K562 (cell line): Measurements from ENCODE around the gene IFNA17. TPM values are rescaled to one million over a fixed set of nuclear protein-coding genes. Genes with fewer than 3 reads are reported as not detected.

Experiments used
- ATAC-seq: fragments of 200-7000 bp; cut with Tn5 transposase; 3 replicates; pipeline ENCODE4 v1.9.1; 2020; ENCODE audit warnings: moderate library complexity
- BruUV-seq: library from RNA; stranded (reverse); fragments of 400-500 nt; replicated peaks from 2 replicates; lab custom pipeline; 2021; lab: Mats Ljungman, UMichigan
- CTCF ChIA-PET: fragments of 300-600 bp; formaldehyde crosslinking; extraction: SDS; loops from one replicate; lab custom pipeline; 2021; ENCODE audit warnings: low intra/inter-chr PET ratio; lab: Yijun Ruan, JAX
- POLR2A ChIA-PET: fragments of 300-600, 350-650 bp; sonication (Branson Sonifier 250); formaldehyde crosslinking; extraction: SDS; loops from one replicate; lab custom pipeline; 2021; ENCODE audit warnings: antibody characterized with exemption, inconsistent platforms; lab: Yijun Ruan, JAX
- DNase-seq, 4 experiments: peaks; one replicate each; pipeline versions ENCODE4 v3.0.0 to v3.0.0-alpha.2; 2011 to 2018; ENCODE audit warnings: low spot score in 3 of 4, mixed read lengths in 3 of 4; ENCODE audit errors: extremely low read depth in 1 of 4
- FAIRE-seq: peaks from 2 replicates; lab custom pipeline; 2011; peaks lifted over from hg19 to GRCh38; lab: Jason Lieb, UNC
- H2AFZ ChIP-seq: 2 replicates; pipeline ENCODE4 v1.6.0; 2011; ENCODE audit warnings: low read depth, low read length, control low read depth, inconsistent platforms
- H3K27ac ChIP-seq: fragments of 200-600 bp; 3 replicates; pipeline ENCODE4 v1.8.0; 2011; ENCODE audit warnings: low read depth, mild to moderate bottlenecking, control low read depth, inconsistent platforms, low read length, moderate library complexity, mixed read lengths; ENCODE audit errors: extremely low read depth
- H3K27me3 ChIP-seq, 2 experiments: fragments of 300-600 bp in 1 of 2; 2 replicates in 1 of 2; 3 replicates in 1 of 2; pipeline versions ENCODE4 v1.6.0 to v1.8.0; 2011; ENCODE audit warnings: inconsistent platforms in 2 of 2, low read length in 2 of 2, mild to moderate bottlenecking in 1 of 2, mixed read lengths in 1 of 2, moderate library complexity in 1 of 2; ENCODE audit not compliant: control insufficient read depth in 2 of 2, insufficient read depth in 2 of 2
- H3K36me3 ChIP-seq: fragments of 300-600 bp; 3 replicates; pipeline ENCODE4 v1.8.0; 2011; ENCODE audit warnings: mild to moderate bottlenecking, low read length, inconsistent platforms; ENCODE audit not compliant: control insufficient read depth, insufficient read depth
- H3K4me1 ChIP-seq, 2 experiments: fragments of 200-600 bp in 1 of 2; replicated peaks in 1 of 2; 2 replicates in 1 of 2; 3 replicates in 1 of 2; pipeline versions ENCODE4 v1.5.1 to v1.8.0; 2011; ENCODE audit warnings: inconsistent platforms in 2 of 2, low read length in 2 of 2, mild to moderate bottlenecking in 1 of 2, mixed read lengths in 1 of 2, moderate library complexity in 1 of 2; ENCODE audit not compliant: control insufficient read depth in 2 of 2, insufficient read depth in 2 of 2
- H3K4me2 ChIP-seq: 2 replicates; pipeline ENCODE4 v1.6.1; 2011; ENCODE audit warnings: low read length, control low read depth, inconsistent platforms, mixed read lengths; ENCODE audit not compliant: insufficient read depth
- H3K4me3 ChIP-seq: fragments of 200-600 bp; sonication (generic), shearing (Covaris generic); 2 replicates; pipeline ENCODE4 v1.5.1; 2016; ENCODE audit warnings: control low read depth, inconsistent platforms
- H3K79me2 ChIP-seq: fragments of 200-600 bp; 3 replicates; pipeline ENCODE4 v1.8.0; 2011; ENCODE audit warnings: low read length, inconsistent platforms; ENCODE audit not compliant: control insufficient read depth, insufficient read depth
- H3K9ac ChIP-seq, 2 experiments: 2 replicates each; pipeline versions ENCODE4 v1.6.0 to v1.6.1; 2011; ENCODE audit warnings: low read depth in 2 of 2, low read length in 2 of 2, control low read depth in 1 of 2, inconsistent platforms in 1 of 2, mild to moderate bottlenecking in 1 of 2, mixed read lengths in 1 of 2; ENCODE audit not compliant: insufficient read depth in 1 of 2
- H3K9me1 ChIP-seq: one replicate; pipeline ENCODE4 v1.6.0; 2011; ENCODE audit warnings: inconsistent platforms, mild to moderate bottlenecking, low read length, moderate library complexity; ENCODE audit not compliant: control insufficient read depth, insufficient read depth
- H3K9me3 ChIP-seq: replicated peaks from 2 replicates; pipeline ENCODE4 v1.5.1; 2011; ENCODE audit warnings: low read depth, low read length, inconsistent platforms; ENCODE audit not compliant: control insufficient read depth, insufficient read depth
- H4K20me1 ChIP-seq: replicated peaks from 2 replicates; pipeline ENCODE4 v1.6.1; 2011; ENCODE audit warnings: low read length, inconsistent platforms, mixed read lengths; ENCODE audit not compliant: control insufficient read depth, insufficient read depth
- ARID1B ChIP-seq: fragments of 450-650 bp; IDR thresholded peaks from 2 replicates; pipeline ENCODE4 v1.6.1; 2016; ENCODE audit warnings: antibody characterized with exemption, mild to moderate bottlenecking, inconsistent platforms
- CBFA2T2 ChIP-seq: fragments of 450-650 bp; conservative IDR thresholded peaks from 2 replicates; pipeline ENCODE4 v1.6.1; 2017; ENCODE audit warnings: mild to moderate bottlenecking
- E2F5 ChIP-seq: sonication (generic); formaldehyde crosslinking; IDR thresholded peaks from 2 replicates; pipeline ENCODE4 v1.8.0; 2022; ENCODE audit warnings: mild to moderate bottlenecking, missing genetic modification reagents
- HBP1 ChIP-seq: fragments of 450-650 bp; formaldehyde crosslinking; IDR thresholded peaks from 2 replicates; pipeline ENCODE4 v1.4.0; 2022; ENCODE audit warnings: missing genetic modification characterization
- HNRNPLL ChIP-seq: fragments of 200-400 bp; formaldehyde crosslinking; IDR thresholded peaks from 2 replicates; pipeline ENCODE4 v1.6.1; 2017; ENCODE audit warnings: low read length, low read depth, mild to moderate bottlenecking; ENCODE audit not compliant: poor library complexity, severe bottlenecking
- KLF16 ChIP-seq: IDR thresholded peaks from 2 replicates; pipeline ENCODE4 v1.6.1; 2016; ENCODE audit warnings: antibody characterized with exemption
- LEF1 ChIP-seq: fragments of 450-650 bp; IDR thresholded peaks from 2 replicates; pipeline ENCODE4 v1.6.1; 2016; ENCODE audit warnings: mild to moderate bottlenecking
- NR4A1 ChIP-seq, 2 experiments: fragments of 250-450 bp in 1 of 2; fragments of 450-650 bp in 1 of 2; sonication (Bioruptor Pico) in 1 of 2; IDR thresholded peaks; 2 replicates each; pipeline versions ENCODE4 v1.4.0 to v1.6.1; 2016 to 2020; ENCODE audit warnings: mild to moderate bottlenecking in 2 of 2, missing compliant biosample characterization in 1 of 2, missing genetic modification characterization in 1 of 2, moderate library complexity in 1 of 2
- RBM14 ChIP-seq: fragments of 200-400 bp; formaldehyde crosslinking; IDR thresholded peaks from 2 replicates; pipeline ENCODE4 v1.6.1; 2018; ENCODE audit warnings: low read depth, mild to moderate bottlenecking, low read length, moderate library complexity, borderline replicate concordance; ENCODE audit not compliant: insufficient read depth
- RBM17 ChIP-seq: fragments of 200-400 bp; formaldehyde crosslinking; IDR thresholded peaks from 2 replicates; pipeline ENCODE4 v1.6.1; 2017; ENCODE audit warnings: low read depth, mild to moderate bottlenecking, low read length, borderline replicate concordance
- RERE ChIP-seq: sonication (generic); formaldehyde crosslinking; IDR thresholded peaks from 2 replicates; pipeline ENCODE4 v1.8.0; 2023; ENCODE audit warnings: missing genetic modification reagents, mild to moderate bottlenecking, borderline replicate concordance
- THRB ChIP-seq: fragments of 450-650 bp; formaldehyde crosslinking; conservative IDR thresholded peaks from 2 replicates; pipeline ENCODE4 v1.4.0; 2022; ENCODE audit warnings: mild to moderate bottlenecking, missing genetic modification characterization
- ZNF224 ChIP-seq: sonication (generic); formaldehyde crosslinking; IDR thresholded peaks from 2 replicates; pipeline ENCODE4 v1.8.0; 2022; ENCODE audit warnings: mild to moderate bottlenecking, missing genetic modification reagents
- ZNF282 ChIP-seq: sonication (generic); formaldehyde crosslinking; IDR thresholded peaks from 2 replicates; pipeline ENCODE4 v1.8.1; 2023; ENCODE audit warnings: missing genetic modification reagents
- ZNF384 ChIP-seq: IDR thresholded peaks from 2 replicates; pipeline ENCODE4 v1.6.1; 2012; ENCODE audit warnings: low read depth, low read length, improper control_type of control experiment
- WGBS: fragments of 100-300 bp; shearing (Covaris generic); methylation state at CpG from one replicate; pipeline ENCODE4 v1.1.6; 2016; ENCODE audit warnings: low coverage, mixed read lengths; ENCODE audit not compliant: insufficient coverage; ENCODE audit errors: missing lambda C conversion rate; 5-methylcytosine and 5-hydroxymethylcytosine counted together
- in situ Hi-C: fragments of 300-500 bp; cut with MboI; formaldehyde crosslinking; loops from 4 replicates; pipeline ENCODE4 v1.15.0; 2018; ENCODE audit warnings: inconsistent platforms, mixed read lengths
- intact Hi-C: fragments of 100-400 bp; cut with micrococcal nuclease; formaldehyde crosslinking; loops from 2 replicates; pipeline ENCODE4 v1.14.2; 2022
- polyA plus RNA-seq, 8 experiments: library from polyadenylated mRNA; depleted of rRNA in 4 of 8; stranded (reverse) in 5 of 8; unstranded in 3 of 8; fragments of >200 nt; fragmentation: Nextera tagmentation in 2 of 8; fragmentation: Illumina TruSeq in 1 of 8; extraction: Ambion mirVana in 2 of 8; extraction: Trizol in 1 of 8; gene quantifications; 2 replicates each; pipeline versions ENCODE4 v1.2.1 to v1.2.3, GENCODE V29; 2011 to 2014; ENCODE audit warnings: inconsistent platforms in 1 of 8, missing spikeins in 1 of 8
- total RNA-seq, 7 experiments: library from RNA; depleted of rRNA in 6 of 7; stranded (reverse); fragments of >200 nt in 6 of 7; fragmentation: Illumina TruSeq in 2 of 7; extraction: Trizol in 2 of 7; gene quantifications; 2 replicates each; pipeline versions ENCODE4 v1.2.1 to v1.2.3, GENCODE V29; 2011 to 2021; ENCODE audit warnings: low replicate concordance in 1 of 7

IFNA17 gene
- total and polyA plus RNA-seq, 9 of the 15 experiments (the other 6 are each of a cell fraction or from before 2014, with no cell fraction given) = not detected

- Histone ChIP-seq H3K9me1 (no peaks in the 10 kb centered on the region), H3K9me3 (no peaks in the 10 kb centered on the region), H4K20me1 (no peaks in the 10 kb centered on the region), H3K4me1 (no peaks in the 10 kb centered on the region), H3K4me2 (no peak overlapping the region), H3K27me3 (no peaks in the 10 kb centered on the region), H3K27ac (no peak overlapping the region), H3K4me3 (no peak overlapping the region), H3K9ac (no peak overlapping the region), H3K36me3 (no peaks in the 10 kb centered on the region), H2AFZ (no peak overlapping the region), H3K79me2 (no peaks in the 10 kb centered on the region)
- BruUV-seq = no TSS peak
- intact Hi-C loops = no loop called here
- ChIA-PET CTCF (no interaction called here), POLR2A (no interaction called here)
- DNase-seq (no peak), FAIRE-seq (no peak), ATAC-seq (no peak)
- in situ Hi-C loops = no loop called here
- no CpG with 5 or more reads among the region's 2 CpGs for WGBS
- TF ChIP-seq RBM17 (no peak), ZNF224 (CRISPR knock-in tag) (no peak), THRB (no peak), ARID1B (no peak), RERE (no peak), ZNF282 (CRISPR knock-in tag) (no peak), CBFA2T2 (no peak), KLF16 (no peak), E2F5 (CRISPR knock-in tag) (no peak), ZNF384 (no peak), LEF1 (no peak), HNRNPLL (no peak), NR4A1 (CRISPR knock-in tag; IDR thresholded peaks at IDR 0.05) (no peak), NR4A1 (tag; IDR thresholded peaks at IDR 0.05) (no peak), RBM14 (no peak), HBP1 (CRISPR knock-in tag) (no peak)
These were observed 40.3 kb upstream of the IFNA17 start for GRCh38 chr9:21268347-21268657.
